Nephron progenitor cell (in vitro differentiated cells): ENCODE data around the gene BFSP1.

Experiments used
- DNase-seq: peaks from one replicate; pipeline ENCODE4 v3.0.0; 2021
- H3K27ac Mint-ChIP-seq: 2 replicates; pipeline ENCODE4 v1.8.0; 2021; ENCODE audit warnings: mild to moderate bottlenecking, moderate library complexity, mixed read lengths
- H3K27me3 Mint-ChIP-seq: 2 replicates; pipeline ENCODE4 v1.8.0; 2021; ENCODE audit warnings: mild to moderate bottlenecking, low read depth, mixed read lengths; ENCODE audit not compliant: poor library complexity
- H3K36me3 Mint-ChIP-seq: 2 replicates; pipeline ENCODE4 v1.8.0; 2021; ENCODE audit warnings: low read depth, mixed read lengths
- H3K4me1 Mint-ChIP-seq: 2 replicates; pipeline ENCODE4 v1.8.0; 2021; ENCODE audit warnings: mixed read lengths
- H3K4me3 Mint-ChIP-seq: 2 replicates; pipeline ENCODE4 v1.8.0; 2021; ENCODE audit warnings: mild to moderate bottlenecking, moderate library complexity, mixed read lengths
- H3K9me3 Mint-ChIP-seq: 2 replicates; pipeline ENCODE4 v1.8.0; 2021; ENCODE audit warnings: mild to moderate bottlenecking, moderate library complexity, mixed read lengths
- TF ChIP-seq, protein P1 (sequence below): fragments of 200-600 bp; sonication (generic); IDR thresholded peaks from 2 replicates; pipeline ENCODE4 v1.5.0; 2021; ENCODE audit warnings: antibody characterized with exemption

Gene BFSP1

DNA sequence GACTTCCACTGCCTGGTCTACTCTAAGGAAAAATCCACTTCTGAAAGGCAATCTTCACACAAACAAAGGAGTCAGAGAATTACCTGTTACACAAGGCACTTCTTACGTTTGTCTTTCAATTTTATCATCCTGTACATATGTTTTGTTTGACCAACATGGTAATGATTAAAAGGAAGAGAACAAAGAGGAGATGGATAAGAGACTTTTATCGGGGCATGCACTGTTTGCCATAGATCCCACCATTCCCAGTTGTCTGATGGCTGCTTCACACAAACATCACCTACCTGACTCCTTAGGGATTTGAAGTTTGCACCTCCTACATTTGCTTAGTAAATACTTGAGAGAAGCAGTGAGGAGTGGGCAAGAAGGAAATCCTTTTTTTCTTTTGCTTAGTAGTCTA is 87.1 kb downstream of the BFSP1 start:
- Mint-ChIP-seq H3K4me1 (peaks cover 20% of the 10 kb centered on the region), H3K4me3 (no peak overlapping the region), H3K9me3 (peaks cover 4% of the 10 kb centered on the region), H3K27ac (no peak overlapping the region), H3K36me3 (no peaks in the 10 kb centered on the region), H3K27me3 (peaks cover 15% of the 10 kb centered on the region)
- TF ChIP-seq, protein P1, sequence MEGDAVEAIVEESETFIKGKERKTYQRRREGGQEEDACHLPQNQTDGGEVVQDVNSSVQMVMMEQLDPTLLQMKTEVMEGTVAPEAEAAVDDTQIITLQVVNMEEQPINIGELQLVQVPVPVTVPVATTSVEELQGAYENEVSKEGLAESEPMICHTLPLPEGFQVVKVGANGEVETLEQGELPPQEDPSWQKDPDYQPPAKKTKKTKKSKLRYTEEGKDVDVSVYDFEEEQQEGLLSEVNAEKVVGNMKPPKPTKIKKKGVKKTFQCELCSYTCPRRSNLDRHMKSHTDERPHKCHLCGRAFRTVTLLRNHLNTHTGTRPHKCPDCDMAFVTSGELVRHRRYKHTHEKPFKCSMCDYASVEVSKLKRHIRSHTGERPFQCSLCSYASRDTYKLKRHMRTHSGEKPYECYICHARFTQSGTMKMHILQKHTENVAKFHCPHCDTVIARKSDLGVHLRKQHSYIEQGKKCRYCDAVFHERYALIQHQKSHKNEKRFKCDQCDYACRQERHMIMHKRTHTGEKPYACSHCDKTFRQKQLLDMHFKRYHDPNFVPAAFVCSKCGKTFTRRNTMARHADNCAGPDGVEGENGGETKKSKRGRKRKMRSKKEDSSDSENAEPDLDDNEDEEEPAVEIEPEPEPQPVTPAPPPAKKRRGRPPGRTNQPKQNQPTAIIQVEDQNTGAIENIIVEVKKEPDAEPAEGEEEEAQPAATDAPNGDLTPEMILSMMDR: no peak
- DNase-seq: no peak
